ENCODE measurements around the gene EIF2B5.

DNA sequence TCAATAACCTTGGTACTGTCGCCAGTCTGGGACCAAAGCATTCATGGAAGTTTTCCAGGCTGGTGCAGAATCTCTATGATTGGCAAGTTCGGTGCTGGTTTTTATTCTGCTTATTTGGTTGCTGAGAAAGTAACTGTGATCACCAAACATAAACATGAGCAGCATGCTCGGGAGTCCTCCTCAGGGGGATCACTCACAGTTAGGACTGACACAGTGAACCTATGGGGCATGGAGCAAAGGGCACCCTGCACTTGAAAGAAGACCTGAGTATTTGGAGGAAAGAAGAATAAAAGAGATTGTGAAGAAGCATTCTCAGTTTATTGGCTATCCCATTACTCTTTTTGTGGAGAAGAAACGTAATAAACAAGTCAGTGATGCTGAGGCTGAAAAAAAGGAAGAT, 19.1 kb upstream of the EIF2B5 start:
- TF ChIP-seq, protein P1, sequence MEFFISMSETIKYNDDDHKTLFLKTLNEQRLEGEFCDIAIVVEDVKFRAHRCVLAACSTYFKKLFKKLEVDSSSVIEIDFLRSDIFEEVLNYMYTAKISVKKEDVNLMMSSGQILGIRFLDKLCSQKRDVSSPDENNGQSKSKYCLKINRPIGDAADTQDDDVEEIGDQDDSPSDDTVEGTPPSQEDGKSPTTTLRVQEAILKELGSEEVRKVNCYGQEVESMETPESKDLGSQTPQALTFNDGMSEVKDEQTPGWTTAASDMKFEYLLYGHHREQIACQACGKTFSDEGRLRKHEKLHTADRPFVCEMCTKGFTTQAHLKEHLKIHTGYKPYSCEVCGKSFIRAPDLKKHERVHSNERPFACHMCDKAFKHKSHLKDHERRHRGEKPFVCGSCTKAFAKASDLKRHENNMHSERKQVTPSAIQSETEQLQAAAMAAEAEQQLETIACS (CRISPR knock-in tag; IDR thresholded peaks at IDR 0.05), result no peak
- no peak for TF ChIP-seq ZFX (CRISPR knock-in tag; IDR thresholded peaks at IDR 0.05; ENCODE audit: low read depth)
- TF ChIP-seq, protein P2, sequence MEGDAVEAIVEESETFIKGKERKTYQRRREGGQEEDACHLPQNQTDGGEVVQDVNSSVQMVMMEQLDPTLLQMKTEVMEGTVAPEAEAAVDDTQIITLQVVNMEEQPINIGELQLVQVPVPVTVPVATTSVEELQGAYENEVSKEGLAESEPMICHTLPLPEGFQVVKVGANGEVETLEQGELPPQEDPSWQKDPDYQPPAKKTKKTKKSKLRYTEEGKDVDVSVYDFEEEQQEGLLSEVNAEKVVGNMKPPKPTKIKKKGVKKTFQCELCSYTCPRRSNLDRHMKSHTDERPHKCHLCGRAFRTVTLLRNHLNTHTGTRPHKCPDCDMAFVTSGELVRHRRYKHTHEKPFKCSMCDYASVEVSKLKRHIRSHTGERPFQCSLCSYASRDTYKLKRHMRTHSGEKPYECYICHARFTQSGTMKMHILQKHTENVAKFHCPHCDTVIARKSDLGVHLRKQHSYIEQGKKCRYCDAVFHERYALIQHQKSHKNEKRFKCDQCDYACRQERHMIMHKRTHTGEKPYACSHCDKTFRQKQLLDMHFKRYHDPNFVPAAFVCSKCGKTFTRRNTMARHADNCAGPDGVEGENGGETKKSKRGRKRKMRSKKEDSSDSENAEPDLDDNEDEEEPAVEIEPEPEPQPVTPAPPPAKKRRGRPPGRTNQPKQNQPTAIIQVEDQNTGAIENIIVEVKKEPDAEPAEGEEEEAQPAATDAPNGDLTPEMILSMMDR (CRISPR knock-in tag; IDR thresholded peaks at IDR 0.05), result no peak
- no peak for TF ChIP-seq NR1H2 (CRISPR knock-in tag; IDR thresholded peaks at IDR 0.05; ENCODE audit: borderline replicate concordance, low read depth)
- no peak for TF ChIP-seq POLR2AphosphoS5 (IDR thresholded peaks at IDR 0.05; ENCODE audit: low read depth, low read length)
- no peak for TF ChIP-seq TRIM24 (CRISPR knock-in tag; IDR thresholded peaks at IDR 0.05)
- TF ChIP-seq ATF7 (IDR thresholded peaks at IDR 0.05), result no peak
- no peak for TF ChIP-seq ATF7 (CRISPR knock-in tag; IDR thresholded peaks at IDR 0.05)
- no peak for TF ChIP-seq ZNF577 (CRISPR knock-in tag; IDR thresholded peaks at IDR 0.05; ENCODE audit: borderline replicate concordance, low read depth)
- no peak for TF ChIP-seq NONO (IDR thresholded peaks at IDR 0.05)
- TF ChIP-seq NONO (CRISPR knock-in tag; conservative IDR thresholded peaks at IDR 0.05), result no peak
